Stimulated activated CD4-positive, alpha-beta T cell treated with anti-CD3 and anti-CD28 coated beads, Interleukin-4, amount 100 ng/mL, for 4 hours (primary cell): ENCODE measurements around the gene BMP7.

ENCODE experiments used
- DNase-seq, 2 experiments: peaks; one replicate each; pipeline ENCODE4 v3.0.0-alpha.2; 2020

The BMP7 gene

DNA sequence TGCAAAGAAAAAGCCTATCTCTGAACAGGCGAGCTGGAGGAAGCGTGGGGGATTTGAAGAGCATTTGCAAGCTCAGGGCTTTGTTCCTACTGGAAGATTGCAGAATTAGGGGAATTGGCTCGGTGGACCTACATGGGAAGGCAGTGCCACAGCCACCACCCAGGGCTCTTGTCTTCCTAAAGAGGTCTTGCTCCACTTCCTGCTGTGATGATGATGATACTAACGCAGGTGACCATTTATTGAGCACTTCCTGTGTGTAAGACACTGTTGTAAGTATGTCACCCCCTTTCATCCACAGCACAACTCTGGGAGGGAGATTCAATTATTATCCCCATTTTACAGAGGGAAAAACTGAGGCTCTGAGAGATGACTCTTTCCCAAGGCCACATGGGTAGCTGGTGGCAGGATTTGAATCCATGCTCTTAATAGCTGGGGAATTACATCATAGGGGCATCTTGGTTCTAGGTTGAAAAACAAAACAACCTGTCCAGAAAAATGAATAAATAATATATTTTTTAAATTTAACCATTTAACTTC is 41.2 kb downstream of the BMP7 start:
- DNase-seq = no peak

DNA sequence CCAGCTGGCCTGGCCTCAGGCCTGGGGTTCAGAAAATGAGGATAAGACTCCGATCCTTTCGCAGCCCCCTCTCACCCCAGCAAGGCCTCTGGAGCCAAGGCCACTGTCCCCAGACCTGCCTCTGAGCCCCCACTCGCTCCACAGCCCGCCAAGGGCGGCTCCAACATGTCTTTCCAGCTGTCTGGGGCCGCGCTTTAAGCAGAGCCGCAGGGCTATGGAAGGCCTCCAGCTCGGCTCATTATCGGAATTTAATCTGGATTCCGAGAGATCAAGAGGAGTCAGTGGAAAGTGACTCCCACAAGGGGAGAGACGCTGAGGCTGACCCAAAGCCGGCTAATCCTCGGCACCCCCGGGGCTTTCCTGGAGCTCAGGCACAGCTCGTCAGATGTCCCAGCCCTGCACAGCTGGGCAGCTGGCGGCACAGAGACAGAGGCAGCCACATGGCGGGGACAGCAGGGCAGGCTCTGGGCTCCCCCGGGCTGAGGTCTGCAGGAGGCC is 41.8 kb downstream of the BMP7 start:
- no peak for DNase-seq

DNA sequence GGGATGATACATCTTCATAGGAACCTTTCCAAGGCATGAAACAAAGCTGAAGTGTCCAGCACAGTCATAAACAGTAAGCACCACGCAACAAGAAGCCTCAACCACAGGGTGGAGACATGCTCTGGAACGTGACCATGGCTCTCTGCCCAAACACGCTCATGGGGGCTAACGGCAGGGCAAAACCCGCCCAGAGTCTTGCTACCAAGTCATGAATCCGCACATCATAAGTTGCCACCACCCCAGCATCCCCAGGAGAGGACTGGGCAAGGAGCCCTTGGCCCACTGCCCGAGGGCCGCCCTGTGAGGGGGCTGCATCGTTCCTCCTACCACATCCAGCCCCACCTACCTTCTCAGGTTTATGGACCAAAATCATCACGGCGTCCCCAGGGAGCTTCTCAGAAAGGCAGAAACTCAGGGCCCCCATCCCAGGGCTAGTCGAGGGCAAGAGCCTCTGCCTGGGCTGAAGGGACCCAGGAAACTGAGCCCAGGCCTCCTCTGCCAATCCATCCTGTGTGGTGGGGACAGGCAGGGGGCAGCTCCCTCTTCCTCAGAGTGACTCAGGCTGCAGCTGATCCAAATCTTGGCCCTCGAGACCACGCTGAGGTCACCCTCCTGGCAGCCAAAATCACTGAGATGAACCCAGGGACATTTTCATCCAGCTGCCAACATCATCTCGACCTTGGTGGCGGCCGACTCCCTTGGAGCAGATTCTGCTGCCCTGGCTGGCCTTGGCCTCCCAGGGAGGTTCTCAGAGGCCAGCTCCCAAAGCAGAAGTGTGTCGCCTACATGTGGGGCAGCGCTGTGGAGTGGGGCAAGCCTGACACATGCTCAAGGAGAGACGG is 42.6 kb downstream of the BMP7 start:
- no peak for DNase-seq

DNA sequence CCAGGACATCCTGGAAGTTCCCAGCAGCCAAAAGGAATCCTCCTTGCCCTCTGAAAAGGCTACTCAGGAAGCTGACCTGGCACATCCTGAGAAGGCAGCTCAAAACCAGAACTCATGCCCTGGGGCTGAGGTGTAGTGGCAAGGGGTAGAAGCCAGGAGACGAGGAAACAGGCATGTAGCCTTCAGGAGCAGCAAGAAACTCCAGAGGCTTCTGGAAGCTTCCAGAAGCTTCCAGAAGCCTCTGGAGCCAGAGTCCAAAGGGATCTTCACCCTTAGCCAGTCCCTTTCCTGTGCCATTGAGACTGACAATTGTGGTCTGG is 43.9 kb downstream of the BMP7 start:
- no peak for DNase-seq

DNA sequence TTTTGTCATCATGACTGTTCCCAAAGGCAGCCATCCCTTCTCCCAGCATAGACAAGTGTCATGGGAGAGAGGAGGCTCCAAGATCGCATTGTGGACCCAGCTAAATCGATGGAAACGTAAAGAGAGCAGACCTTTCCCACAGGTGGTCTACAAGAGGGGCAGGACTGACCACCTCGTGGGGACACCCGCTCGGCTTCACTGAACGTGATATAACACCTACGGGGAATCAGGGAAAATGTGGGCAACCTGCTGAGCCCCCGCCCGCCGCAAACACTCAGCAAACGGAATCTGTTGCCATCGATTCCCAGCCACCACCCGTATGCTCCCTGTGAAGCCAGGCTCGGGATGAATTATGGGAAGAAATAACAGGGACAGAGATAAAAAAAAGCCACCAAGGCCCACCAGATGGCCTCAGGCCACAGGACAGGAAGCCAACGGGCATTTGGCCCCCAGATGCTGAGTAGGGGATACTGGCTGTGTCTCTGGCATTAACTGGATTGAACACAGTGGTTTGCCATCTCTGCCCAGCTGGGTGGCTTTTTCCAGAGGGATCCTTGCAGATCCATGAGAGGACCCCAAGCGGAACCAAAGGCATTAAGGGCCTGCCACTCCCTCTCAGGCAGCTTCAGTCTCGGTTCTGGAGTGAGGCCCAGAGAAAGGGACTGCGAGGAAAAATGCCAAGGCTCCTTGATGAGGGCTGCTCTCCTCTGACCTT is 44.4 kb downstream of the BMP7 start:
- no peak for DNase-seq

DNA sequence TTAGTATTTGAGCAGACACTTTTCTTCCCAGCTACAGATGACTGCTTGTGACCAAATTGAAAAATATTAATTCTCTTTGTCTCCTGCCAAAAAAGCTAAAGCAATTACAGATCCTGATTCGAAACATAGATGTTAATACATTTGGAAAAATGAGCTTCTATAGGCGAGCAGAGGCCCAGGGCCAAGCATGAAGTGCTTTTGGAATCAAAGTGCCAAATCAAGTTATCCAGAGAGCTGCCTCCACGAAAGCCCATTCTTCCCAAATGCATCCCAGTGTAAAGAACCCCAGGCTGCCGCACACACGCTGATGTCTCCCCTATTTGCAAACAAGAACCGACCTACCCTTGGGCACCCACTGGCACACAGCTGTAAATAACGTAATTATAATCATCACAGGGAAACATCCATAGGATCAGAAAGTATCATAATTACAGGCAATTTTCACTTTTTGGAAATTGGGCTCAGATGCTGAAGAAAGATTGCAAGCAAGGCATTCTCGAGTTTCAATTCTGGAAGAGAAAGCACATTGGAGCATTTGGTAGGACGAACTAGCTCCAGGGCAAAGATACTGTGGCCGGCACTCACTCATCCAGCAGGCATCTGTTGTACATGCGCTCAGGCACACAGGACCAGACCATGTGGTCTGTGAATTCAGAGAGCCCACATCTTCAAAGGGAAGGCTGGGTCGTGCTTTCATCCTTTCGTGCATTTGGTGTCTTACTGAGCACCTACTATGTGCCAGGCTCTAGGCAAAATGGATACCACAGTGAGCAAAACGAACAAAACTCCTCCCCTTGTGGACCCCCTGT is 45.9 kb downstream of the BMP7 start:
- no peak for DNase-seq

DNA sequence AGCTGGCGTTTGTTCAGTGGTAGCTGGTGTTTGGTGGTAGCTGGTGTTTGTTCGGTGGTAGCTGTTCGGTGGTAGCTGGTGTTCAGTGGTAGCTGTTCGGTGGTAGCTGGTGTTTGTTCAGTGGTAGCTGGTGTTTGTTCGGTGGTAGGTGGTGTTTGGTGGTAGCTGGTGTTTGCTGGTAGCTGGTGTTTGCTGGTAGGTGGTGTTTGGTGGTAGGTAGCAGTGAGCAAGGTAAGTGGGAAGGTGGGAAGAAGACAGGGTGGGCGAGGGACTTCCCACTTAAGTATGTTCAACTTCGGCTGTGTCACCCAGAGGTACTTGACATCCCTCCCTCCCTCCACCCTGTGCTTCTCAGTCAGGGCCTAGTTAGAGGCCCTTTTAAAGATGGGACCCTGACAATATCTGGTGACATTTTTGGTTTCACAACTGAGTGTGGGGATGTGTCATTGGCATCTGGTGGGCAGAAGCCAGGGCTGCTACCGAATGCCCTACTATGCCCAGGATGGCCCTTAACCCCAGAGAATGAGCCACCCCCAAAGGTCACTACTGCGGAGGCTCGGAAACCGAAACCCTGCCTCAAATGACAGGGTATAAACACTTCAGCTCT is 47.3 kb downstream of the BMP7 start:
- no peak for DNase-seq

DNA sequence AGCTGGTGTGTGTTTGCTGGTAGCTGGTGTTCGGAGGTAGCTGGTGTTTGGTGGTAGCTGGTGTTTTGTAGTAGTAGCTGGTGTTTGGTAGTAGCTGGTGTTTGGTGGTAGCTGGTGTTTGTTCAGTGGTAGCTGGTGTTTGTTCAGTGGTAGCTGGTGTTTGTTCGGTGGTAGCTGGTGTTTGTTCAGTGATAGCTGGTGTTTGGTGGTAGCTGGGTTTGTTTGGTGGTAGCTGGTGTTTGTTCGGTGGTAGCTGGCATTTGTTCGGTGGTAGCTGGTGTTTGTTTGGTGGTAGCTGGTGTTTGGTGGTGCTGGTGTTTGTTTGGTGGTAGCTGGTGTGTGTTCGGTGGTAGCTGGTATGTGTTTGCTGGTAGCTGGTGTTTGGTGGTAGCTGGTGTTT is 48.0 kb downstream of the BMP7 start:
- no peak for DNase-seq

DNA sequence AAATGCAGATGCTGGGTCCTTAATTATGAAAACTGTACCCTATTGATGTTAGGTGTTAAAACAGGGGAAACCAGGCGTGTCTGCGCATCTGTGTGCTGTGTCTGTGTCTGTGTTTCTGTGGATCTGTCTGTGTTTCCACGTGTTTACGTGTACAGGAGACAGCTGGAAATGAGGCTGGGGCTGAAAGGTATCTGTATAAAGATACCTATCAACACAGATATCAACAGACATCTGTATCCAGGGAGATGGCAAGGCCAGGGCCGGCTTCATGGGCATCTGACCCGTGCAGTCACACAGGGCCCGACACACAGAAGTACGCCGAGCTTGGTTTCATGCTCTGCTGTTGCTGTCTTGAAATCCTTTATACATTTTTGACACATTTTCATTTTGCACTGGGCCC is 48.6 kb downstream of the BMP7 start:
- no peak for DNase-seq

DNA sequence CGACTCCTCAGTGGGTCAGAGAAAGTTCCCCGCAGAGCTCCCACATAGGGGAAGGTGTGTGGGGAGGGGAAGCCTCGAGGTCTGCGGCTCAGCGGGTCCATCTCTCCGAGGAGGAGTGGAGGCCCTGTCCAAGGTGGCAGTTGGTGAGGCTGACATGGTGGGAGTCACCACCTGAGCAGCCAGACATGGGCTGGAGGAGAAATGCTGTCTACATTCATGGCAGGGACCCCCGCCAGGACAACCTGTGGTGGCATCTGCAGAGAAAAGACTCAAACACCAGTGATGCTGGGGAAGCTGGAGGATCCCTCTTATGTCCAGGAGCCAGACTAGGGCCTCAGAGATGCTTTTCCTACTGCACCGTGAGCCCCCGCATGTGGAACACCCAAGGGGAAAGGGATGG is 49.8 kb downstream of the BMP7 start:
- no peak for DNase-seq

DNA sequence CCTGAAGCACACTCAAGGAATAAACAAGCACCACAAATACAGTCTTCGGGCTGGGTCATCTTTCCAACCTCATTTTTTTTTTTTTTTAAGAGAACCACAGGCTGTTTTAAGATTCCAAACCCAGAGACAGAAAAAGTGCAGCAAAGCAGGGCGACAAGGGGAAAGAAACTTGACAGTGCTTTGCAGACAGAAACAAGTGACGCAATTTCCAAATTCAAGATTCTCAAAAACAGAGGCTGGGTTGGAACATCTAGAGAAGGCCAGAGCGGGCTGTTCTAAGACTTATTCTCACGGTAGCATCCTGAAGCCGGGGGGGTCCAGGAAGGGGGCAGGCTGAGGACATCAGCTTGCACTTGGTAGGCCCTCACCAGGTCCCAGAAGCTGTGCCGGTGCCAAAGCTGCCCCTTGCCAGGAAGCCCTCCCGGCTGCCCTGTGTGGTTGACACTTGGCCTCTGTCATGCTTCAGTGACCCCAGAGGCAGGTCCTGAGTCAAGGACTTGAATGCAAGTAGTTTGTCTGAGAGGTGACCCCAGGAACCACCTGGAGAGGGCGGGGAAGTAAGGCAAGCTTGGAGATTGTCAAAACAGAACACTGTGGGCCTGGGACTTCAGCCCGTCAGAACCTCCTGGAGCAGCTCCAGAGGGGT is 50.5 kb downstream of the BMP7 start:
- no peak for DNase-seq

DNA sequence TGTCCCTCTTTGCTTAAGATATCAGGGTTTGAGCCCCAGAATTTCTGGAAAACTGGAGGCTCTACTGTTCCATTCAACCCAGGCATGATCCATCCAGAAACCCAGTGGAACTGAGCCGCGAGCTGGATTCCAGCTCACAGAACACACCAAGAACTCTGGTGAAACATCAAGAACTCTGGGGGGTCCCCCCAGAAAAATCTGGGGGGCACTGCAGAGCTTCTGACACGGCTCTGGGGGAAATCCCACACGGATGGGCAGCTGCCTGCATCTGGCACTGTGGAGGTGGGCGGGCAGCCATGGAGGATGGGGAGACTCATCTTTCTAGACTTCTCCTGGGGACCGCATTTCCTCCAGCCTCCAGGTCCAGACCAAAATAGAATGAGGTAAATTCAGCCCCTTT is 51.0 kb downstream of the BMP7 start:
- no peak for DNase-seq

DNA sequence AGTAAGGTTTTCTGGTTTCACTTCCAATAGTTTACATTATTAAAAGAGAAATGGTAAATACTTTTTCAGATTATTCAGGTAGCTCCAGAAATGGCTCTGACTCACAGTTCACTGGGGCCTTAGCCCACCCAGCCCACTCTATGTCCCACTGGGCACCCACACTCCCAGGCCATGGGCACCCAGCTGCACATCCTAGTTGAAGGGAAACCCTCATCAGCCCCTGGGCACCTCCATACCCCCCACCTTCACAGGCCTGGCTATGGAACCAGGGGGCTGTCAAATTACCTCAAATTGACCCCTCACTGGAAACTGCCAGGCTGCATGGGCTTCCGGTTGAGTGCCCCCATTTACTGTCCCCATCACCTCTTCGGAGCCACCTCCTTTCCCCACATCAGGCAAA is 51.5 kb downstream of the BMP7 start:
- no peak for DNase-seq

DNA sequence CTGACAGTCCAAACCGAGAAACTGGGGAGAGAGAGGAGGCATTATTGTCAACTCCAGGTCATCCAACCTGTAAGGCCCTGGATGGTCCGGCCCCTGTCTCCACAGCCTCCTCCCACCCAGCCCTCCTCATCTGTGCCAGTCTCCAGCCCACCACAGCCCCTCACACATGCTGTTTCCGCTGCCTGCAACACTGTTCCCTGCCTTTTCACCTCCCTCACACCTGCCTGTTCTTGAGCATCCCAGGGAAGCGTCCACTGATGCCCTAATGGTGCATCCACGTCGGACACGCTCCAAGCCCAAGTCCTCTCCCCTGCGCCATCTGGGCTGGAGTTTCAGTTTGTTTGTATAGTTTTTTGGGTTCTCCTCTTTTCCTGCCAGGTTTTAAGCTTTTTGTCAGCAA is 52.0 kb downstream of the BMP7 start:
- no peak for DNase-seq

DNA sequence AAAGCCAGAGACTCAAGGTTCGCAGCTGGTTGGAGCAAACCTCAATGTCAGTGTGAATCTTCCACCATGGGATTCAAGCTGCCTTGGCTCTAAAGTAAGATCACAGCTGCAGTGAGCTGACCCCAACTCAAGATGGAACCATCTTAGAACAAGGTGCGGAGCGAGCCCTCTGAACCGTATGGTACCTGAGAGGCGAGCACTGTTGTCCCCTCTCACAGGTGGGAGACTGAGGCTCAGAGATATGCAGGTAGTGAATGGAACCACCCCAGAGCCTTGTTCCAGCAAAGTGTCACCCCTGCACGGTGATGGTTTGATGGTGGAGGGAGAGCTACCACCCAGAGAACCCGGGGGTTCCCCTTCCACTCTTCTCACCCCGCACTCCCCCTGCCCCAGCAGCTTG is 52.5 kb downstream of the BMP7 start:
- no peak for DNase-seq

DNA sequence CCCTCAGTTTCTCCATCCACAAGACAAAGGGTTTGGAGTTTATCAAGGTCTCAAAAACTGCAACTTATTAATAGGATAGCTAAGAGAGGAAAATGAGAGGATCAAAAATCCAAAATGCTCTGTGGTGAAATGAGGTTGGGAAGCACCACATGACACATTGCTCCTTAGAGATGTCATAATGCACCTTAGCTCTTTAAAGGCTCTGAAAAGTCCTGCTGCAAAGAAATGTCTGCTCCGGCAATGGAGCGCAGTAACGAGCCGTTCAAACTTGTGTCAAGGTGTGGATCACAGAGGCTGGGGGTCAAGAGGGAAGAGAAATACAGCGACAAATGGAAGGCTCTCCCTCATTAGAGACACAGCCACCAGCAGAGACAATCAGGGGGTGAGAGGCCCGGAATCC is 53.1 kb downstream of the BMP7 start:
- DNase-seq = no peak

DNA sequence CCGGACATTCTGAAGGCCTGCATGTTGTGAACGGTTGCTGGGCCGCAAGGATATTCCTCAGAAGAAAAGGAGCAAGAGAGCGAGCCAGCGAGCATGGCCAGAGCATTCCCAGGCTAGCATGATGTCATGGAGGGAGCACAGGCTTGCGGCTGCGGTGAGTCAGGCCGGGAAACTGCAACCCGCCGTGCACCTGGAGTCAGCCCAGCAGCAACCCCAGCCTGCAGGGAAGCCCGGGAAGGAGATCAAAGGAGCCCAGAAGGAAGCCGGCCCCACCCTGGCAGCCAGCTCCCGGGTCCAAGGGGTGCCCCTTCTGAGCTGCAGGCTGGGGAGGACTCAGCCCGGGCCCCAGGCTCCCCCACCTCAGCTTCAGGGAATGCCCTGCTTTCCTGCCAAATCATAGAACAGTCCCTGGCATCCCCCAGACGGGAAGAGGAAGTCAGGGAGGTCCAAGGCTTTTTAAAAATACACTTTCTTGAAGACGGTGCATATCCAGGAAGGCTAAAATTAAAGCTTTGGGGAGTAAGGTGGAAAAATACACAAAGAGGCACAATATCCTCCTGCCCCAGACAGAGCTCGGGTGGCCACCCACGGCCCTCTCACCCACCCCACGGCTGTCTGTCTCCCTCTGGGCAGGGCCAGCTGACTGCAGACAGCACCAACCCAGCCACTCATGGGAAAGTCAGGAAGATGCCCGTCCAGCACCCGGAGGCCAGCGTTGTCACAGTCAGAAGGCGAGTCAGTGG is 53.7 kb downstream of the BMP7 start:
- no peak for DNase-seq

DNA sequence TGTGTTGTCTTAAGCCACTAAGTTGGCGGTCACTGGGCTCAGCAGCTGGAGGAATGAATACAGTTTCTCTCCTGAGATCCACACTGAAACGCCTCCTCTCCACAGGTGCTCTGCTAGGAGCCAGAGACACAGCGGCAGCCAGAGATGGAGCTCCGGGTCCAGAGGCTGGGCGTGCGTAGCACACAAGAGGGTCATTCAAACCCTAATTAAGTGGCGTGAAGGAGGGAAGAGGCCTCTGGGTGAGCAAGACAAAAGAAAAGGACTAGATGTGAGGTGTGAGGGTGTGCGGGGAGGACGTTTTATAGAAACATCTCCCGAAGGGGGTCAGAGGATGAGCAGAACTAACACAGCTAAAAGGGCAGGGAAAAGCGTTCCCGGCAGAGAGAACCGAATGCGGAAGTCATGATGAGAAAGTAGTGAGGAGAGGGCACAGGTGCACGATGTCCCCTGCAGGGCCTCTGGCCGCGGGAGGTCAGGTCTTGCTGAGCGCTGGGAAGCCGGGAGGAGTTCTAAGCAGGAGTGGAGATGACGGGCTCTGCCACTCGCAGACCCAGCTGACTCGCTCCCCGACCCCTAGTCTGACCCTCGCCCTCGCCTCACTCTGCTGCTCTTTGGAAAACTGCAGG is 54.4 kb downstream of the BMP7 start:
- DNase-seq = no peak

DNA sequence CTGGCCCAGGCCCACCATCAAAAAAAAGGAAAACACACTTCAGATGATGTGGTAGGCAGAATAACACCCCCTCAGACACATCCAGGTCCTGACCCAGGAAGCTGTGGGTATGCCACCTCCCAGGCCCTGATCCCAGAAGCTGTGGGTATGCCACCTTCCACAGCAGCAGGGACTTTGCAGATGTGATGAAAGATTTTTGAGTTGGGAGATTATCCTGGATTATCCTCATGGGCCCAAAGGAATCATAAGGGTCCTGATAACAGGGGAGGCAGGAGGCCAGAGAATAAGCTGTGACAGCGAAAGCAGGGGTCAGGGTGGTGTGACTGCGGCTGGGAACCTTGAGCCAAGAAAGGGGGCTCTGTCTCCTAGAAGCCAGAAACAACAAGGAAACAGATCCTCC is 55.0 kb downstream of the BMP7 start:
- DNase-seq = no peak

DNA sequence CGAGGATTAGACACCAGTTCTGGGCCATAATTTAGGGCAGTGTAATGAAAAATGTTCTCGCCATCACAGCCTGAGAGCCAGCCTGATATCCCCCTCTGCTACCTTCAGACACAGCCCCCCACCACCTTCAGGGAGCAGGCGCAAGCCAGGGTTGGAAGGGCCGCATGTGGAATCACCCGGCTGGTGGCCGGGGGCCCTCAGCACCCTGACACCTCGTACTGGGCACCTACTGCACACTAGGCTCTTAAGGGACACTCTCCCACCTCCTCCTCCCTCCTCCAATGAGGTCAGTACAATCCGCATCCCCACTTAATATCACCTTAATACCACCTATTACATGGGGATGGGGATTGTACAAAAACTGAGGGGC is 55.5 kb downstream of the BMP7 start:
- DNase-seq = no peak
